ENCODE measurements around the gene KCTD1. TPM values are rescaled to one million over a fixed set of nuclear protein-coding genes. Genes with fewer than 3 reads are reported as not detected.

Gene KCTD1
- total RNA-seq (ENCODE audit: unreplicated experiment) = 18.8 TPM
- long read RNA-seq, partial matches to known transcripts = 0 of 2 reads
- long read RNA-seq, other reads (novel, unspliced or antisense) = 0 of 2 reads

GRCh38 chr18:26548415-26549262 lies at the start of gene KCTD1:
Gene KCTD1, minus strand, starts transcription at chr18:26548553. Its CDS starts 17 bp downstream, at chr18:26548536.
- H3K36me3 Mint-ChIP-seq (ENCODE audit: unreplicated experiment) = no peaks in the 10 kb centered on the region
- H3K4me3 Mint-ChIP-seq (ENCODE audit: unreplicated experiment) = peak within 1 kb of the TSS; percentile 94
- H3K4me1 Mint-ChIP-seq (ENCODE audit: low read depth, unreplicated experiment) = peaks cover 7% of the 10 kb centered on the region
- peaks cover 25% of the 10 kb centered on the region for H3K27me3 Mint-ChIP-seq (ENCODE audit: unreplicated experiment)
- peak within 1 kb of the TSS; percentile 76 for H3K27ac Mint-ChIP-seq (ENCODE audit: unreplicated experiment)
- peaks cover 16% of the 10 kb centered on the region for H3K9me3 Mint-ChIP-seq (ENCODE audit: unreplicated experiment)
- peak; percentile 91 for DNase-seq
- TF ChIP-seq, protein P1, sequence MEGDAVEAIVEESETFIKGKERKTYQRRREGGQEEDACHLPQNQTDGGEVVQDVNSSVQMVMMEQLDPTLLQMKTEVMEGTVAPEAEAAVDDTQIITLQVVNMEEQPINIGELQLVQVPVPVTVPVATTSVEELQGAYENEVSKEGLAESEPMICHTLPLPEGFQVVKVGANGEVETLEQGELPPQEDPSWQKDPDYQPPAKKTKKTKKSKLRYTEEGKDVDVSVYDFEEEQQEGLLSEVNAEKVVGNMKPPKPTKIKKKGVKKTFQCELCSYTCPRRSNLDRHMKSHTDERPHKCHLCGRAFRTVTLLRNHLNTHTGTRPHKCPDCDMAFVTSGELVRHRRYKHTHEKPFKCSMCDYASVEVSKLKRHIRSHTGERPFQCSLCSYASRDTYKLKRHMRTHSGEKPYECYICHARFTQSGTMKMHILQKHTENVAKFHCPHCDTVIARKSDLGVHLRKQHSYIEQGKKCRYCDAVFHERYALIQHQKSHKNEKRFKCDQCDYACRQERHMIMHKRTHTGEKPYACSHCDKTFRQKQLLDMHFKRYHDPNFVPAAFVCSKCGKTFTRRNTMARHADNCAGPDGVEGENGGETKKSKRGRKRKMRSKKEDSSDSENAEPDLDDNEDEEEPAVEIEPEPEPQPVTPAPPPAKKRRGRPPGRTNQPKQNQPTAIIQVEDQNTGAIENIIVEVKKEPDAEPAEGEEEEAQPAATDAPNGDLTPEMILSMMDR (IDR thresholded peaks at IDR 0.05; ENCODE audit: partially characterized antibody, unreplicated experiment) = no peak

GRCh38 chr18:26593365-26594320 lies 45.3 kb upstream of the KCTD1 start:
- no peak overlapping the region for H3K27ac Mint-ChIP-seq (ENCODE audit: unreplicated experiment)
- no peak for DNase-seq
- H3K4me3 Mint-ChIP-seq (ENCODE audit: unreplicated experiment) = no peak overlapping the region
- H3K4me1 Mint-ChIP-seq (ENCODE audit: low read depth, unreplicated experiment) = no peaks in the 10 kb centered on the region
- peaks cover 4% of the 10 kb centered on the region for H3K36me3 Mint-ChIP-seq (ENCODE audit: unreplicated experiment)
- TF ChIP-seq, protein P1 (IDR thresholded peaks at IDR 0.05; ENCODE audit: partially characterized antibody, unreplicated experiment) = no peak
- H3K27me3 Mint-ChIP-seq (ENCODE audit: unreplicated experiment) = no peaks in the 10 kb centered on the region
- H3K9me3 Mint-ChIP-seq (ENCODE audit: unreplicated experiment) = peaks cover 1% of the 10 kb centered on the region

DNA sequence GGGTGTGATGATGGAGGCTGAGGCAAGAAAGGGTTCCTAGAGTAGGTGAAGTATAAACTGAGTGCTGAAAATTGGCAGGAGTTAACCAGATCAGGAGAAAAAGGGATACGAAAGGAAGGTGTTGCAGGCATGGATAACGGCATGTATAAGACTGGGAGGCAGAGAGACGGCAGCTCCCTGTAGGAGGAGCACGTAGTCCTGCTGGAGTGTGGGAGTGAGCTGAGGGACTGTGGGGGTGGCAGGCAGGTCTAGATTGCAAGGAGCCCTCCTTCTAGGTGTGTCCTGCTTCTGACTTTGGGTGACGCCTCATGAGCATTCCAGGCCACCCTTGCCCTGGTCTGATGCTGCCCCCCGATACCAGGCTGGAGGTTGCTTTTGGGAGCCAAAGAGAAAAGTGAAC lies 36.4 kb upstream of the KCTD1 start:
- no peaks in the 10 kb centered on the region for H3K27me3 Mint-ChIP-seq (ENCODE audit: unreplicated experiment)
- TF ChIP-seq, protein P1 (IDR thresholded peaks at IDR 0.05; ENCODE audit: partially characterized antibody, unreplicated experiment) = no peak

GRCh38 chr18:26579941-26580618 lies 31.7 kb upstream of the KCTD1 start:
- DNase-seq = no peak
- H3K9me3 Mint-ChIP-seq (ENCODE audit: unreplicated experiment) = no peaks in the 10 kb centered on the region
- peaks cover 4% of the 10 kb centered on the region for H3K27me3 Mint-ChIP-seq (ENCODE audit: unreplicated experiment)
- no peaks in the 10 kb centered on the region for H3K36me3 Mint-ChIP-seq (ENCODE audit: unreplicated experiment)
- no peak overlapping the region for H3K4me3 Mint-ChIP-seq (ENCODE audit: unreplicated experiment)
- TF ChIP-seq, protein P1 (IDR thresholded peaks at IDR 0.05; ENCODE audit: partially characterized antibody, unreplicated experiment) = no peak
- H3K4me1 Mint-ChIP-seq (ENCODE audit: low read depth, unreplicated experiment) = no peaks in the 10 kb centered on the region
- no peak overlapping the region for H3K27ac Mint-ChIP-seq (ENCODE audit: unreplicated experiment)

More for the DNA sequence above, 36.4 kb upstream of the KCTD1 start:
- peaks cover 11% of the 10 kb centered on the region for H3K36me3 Mint-ChIP-seq (ENCODE audit: unreplicated experiment)
- H3K4me3 Mint-ChIP-seq (ENCODE audit: unreplicated experiment) = no peak overlapping the region
- DNase-seq = no peak
- H3K27ac Mint-ChIP-seq (ENCODE audit: unreplicated experiment) = no peak overlapping the region
- H3K4me1 Mint-ChIP-seq (ENCODE audit: low read depth, unreplicated experiment) = no peaks in the 10 kb centered on the region
- H3K9me3 Mint-ChIP-seq (ENCODE audit: unreplicated experiment) = no peaks in the 10 kb centered on the region

All from glutamatergic neuron (in vitro differentiated cells).